GM10266 (cell line): ENCODE measurements around the gene MPND.

ENCODE experiments used
- DNase-seq: peaks from one replicate; pipeline ENCODE4 v3.0.0; 2012; ENCODE audit errors: extremely low spot score
- TF ChIP-seq, protein P1 (sequence below): IDR thresholded peaks from 2 replicates; pipeline ENCODE4 v1.5.1; 2012; ENCODE audit warnings: mild to moderate bottlenecking, low read depth; ENCODE audit not compliant: control insufficient read depth, insufficient read depth; ENCODE audit errors: missing control alignments

The MPND gene

GRCh38 chr19:4359627-4360000, 16.3 kb downstream of the MPND start:
- TF ChIP-seq, protein P1, sequence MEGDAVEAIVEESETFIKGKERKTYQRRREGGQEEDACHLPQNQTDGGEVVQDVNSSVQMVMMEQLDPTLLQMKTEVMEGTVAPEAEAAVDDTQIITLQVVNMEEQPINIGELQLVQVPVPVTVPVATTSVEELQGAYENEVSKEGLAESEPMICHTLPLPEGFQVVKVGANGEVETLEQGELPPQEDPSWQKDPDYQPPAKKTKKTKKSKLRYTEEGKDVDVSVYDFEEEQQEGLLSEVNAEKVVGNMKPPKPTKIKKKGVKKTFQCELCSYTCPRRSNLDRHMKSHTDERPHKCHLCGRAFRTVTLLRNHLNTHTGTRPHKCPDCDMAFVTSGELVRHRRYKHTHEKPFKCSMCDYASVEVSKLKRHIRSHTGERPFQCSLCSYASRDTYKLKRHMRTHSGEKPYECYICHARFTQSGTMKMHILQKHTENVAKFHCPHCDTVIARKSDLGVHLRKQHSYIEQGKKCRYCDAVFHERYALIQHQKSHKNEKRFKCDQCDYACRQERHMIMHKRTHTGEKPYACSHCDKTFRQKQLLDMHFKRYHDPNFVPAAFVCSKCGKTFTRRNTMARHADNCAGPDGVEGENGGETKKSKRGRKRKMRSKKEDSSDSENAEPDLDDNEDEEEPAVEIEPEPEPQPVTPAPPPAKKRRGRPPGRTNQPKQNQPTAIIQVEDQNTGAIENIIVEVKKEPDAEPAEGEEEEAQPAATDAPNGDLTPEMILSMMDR = no peak
- no peak for DNase-seq

- TF ChIP-seq, protein P1 = no peak
- no peak for DNase-seq
Measured at GRCh38 chr19:4360081-4360569, 16.8 kb downstream of the MPND start.

DNA sequence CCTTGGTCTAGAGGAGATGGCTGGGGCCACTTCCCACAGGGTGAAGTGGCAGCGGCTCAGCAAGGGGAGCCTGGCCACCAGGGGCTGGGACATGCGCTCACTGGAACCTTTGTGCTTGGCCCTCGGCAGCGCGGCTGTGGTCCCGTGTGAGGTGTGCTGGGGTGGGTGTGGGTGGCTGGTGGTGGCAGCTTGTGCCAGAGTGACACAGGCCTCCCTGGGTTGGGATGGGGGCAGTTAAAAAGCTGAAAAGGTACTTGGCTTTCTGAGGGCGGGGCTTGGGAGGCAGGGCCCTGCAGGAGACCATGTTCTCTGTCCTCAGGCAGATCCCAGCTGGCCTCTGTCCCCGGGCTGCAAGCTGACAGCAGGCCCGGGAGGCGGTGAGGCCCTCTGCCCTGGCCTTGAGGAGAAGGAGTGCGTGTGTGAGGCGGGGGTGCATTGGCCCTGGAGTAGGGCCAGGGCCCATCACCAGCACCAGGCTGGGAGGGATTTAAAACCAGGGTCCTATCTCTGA, 17.3 kb downstream of the MPND start:
- TF ChIP-seq, protein P1 = no peak

GRCh38 chr19:4361152-4362046, 18.0 kb downstream of the MPND start:
- TF ChIP-seq, protein P1 = no peak
- no peak for DNase-seq

More for the DNA sequence above, 17.3 kb downstream of the MPND start:
- no peak for DNase-seq

GRCh38 chr19:4362101-4362828, 18.9 kb downstream of the MPND start:
- TF ChIP-seq, protein P1 = no peak

DNA sequence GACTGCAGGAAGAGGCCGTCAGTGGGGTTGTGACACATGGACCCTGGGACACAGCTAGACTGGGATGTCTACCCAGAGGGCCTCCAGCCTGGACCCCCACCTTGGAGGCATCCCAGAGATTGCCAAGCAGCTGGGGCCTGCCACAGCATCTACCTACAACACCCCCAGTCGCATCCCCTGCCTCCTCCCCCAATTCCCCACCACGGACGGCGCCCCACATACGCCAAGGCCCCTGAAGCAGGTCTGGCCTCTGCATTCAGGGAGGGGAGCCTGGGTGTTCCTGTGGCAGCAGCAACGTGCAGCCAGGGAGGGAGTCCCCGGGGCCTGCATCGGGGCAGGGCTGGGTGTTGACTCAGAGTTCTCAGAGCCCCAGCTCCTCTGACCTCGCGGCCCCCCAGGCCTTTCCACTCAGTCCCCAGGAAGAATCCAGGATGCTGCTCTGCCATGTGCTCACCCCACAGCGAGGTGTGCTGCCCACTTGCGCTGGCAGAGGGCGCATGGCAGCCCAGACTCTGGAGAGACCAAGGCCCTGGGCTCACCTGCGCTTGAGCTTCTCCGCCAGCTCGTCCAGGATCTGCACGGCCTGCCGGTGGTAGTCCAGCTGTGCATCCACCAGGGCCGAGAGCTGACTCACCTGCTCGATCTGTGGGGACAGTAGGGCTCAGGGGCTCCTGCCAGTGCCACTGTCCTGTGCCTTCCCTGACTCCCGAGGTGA, 19.6 kb downstream of the MPND start:
- TF ChIP-seq, protein P1 = peak; percentile 23
- no peak for DNase-seq

More at GRCh38 chr19:4362101-4362828, 18.9 kb downstream of the MPND start:
- DNase-seq = no peak
